GM12878 (cell line): ENCODE data around the gene DHRS1. TPM values are rescaled to one million over a fixed set of nuclear protein-coding genes. Genes with fewer than 3 reads are reported as not detected.

Experiments used
- CHD1 ChIP-seq: IDR thresholded peaks from 2 replicates; pipeline ENCODE4 v1.6.1; 2012; ENCODE audit warnings: low read depth, low read length, improper control_type of control experiment
- CUX1 ChIP-seq: IDR thresholded peaks from 2 replicates; pipeline ENCODE4 v1.6.1; 2012; ENCODE audit warnings: improper control_type of control experiment, low read depth, low read length; ENCODE audit not compliant: insufficient replicate concordance
- JUND ChIP-seq: IDR thresholded peaks from 2 replicates; pipeline ENCODE4 v1.6.1; 2012; ENCODE audit warnings: low read depth, mild to moderate bottlenecking, low read length, improper control_type of control experiment, moderate library complexity
- NFYA ChIP-seq: IDR thresholded peaks from 2 replicates; pipeline ENCODE4 v1.6.1; 2011; ENCODE audit warnings: low read depth, mild to moderate bottlenecking, low read length, improper control_type of control experiment, borderline replicate concordance
- PAX8 ChIP-seq: fragments of 450-650 bp; IDR thresholded peaks from 2 replicates; pipeline ENCODE4 v1.6.1; 2017; ENCODE audit warnings: mild to moderate bottlenecking, moderate library complexity
- RAD21 ChIP-seq: IDR thresholded peaks from 2 replicates; pipeline ENCODE4 v1.6.1; 2011; ENCODE audit warnings: mild to moderate bottlenecking, low read depth, low read length, moderate library complexity; ENCODE audit not compliant: insufficient read depth
- STAT1 ChIP-seq: fragments of 450-650 bp; conservative IDR thresholded peaks from 2 replicates; pipeline ENCODE4 v1.6.1; 2014; ENCODE audit warnings: antibody characterized with exemption, mild to moderate bottlenecking
- SUPT20H ChIP-seq: IDR thresholded peaks from 2 replicates; pipeline ENCODE4 v1.6.1; 2011; ENCODE audit warnings: low read depth, mild to moderate bottlenecking, low read length, moderate library complexity, borderline replicate concordance; ENCODE audit not compliant: control insufficient read depth
- TAF1 ChIP-seq: IDR thresholded peaks from 2 replicates; pipeline ENCODE4 v1.6.1; 2011; ENCODE audit warnings: mild to moderate bottlenecking, low read depth, low read length, borderline replicate concordance
- ZBTB40 ChIP-seq: fragments of 450-650 bp; IDR thresholded peaks from 2 replicates; pipeline ENCODE4 v1.6.1; 2016; ENCODE audit warnings: mild to moderate bottlenecking, moderate library complexity, borderline replicate concordance
- ZNF207 ChIP-seq: fragments of 450-650 bp; IDR thresholded peaks from 2 replicates; pipeline ENCODE4 v1.6.1; 2014; ENCODE audit warnings: antibody characterized with exemption, mild to moderate bottlenecking, borderline replicate concordance
- polyA plus RNA-seq, 11 experiments: library from polyadenylated mRNA; depleted of rRNA in 4 of 11; unstranded in 6 of 11; stranded (reverse) in 5 of 11; fragments of >200 nt; fragmentation: Nextera tagmentation in 4 of 11; fragmentation: Illumina TruSeq in 1 of 11; extraction: Ambion mirVana in 4 of 11; extraction: Trizol in 1 of 11; gene quantifications; 1 replicate in 1 of 11; 2 replicates in 10 of 11; pipeline versions ENCODE4 v1.2.1 to v1.2.3, GENCODE V29; 2011 to 2016; ENCODE audit warnings: inconsistent platforms in 2 of 11, missing spikeins in 2 of 11, low read depth in 1 of 11
- total RNA-seq, 4 experiments: library from RNA; depleted of rRNA in 3 of 4; stranded (reverse); fragments of >200 nt in 3 of 4; fragmentation: Illumina TruSeq in 1 of 4; extraction: Trizol in 1 of 4; gene quantifications; 2 replicates each; pipeline versions ENCODE4 v1.2.1 to v1.2.3, GENCODE V29; 2013 to 2021
- TF ChIP-seq, protein P1 (sequence below): fragments of 450-650 bp; IDR thresholded peaks from 2 replicates; pipeline ENCODE4 v1.6.1; 2017; ENCODE audit warnings: antibody characterized with exemption, mild to moderate bottlenecking, moderate library complexity
- TF ChIP-seq, protein P2 (sequence below): fragments of 450-650 bp; conservative IDR thresholded peaks from 2 replicates; pipeline ENCODE4 v1.6.1; 2017; ENCODE audit warnings: mild to moderate bottlenecking, moderate library complexity

The DHRS1 gene
- total and polyA plus RNA-seq, 10 of the 15 experiments (the other 5 are each of a cell fraction or from before 2014, with no cell fraction given) = 12.1 to 45.0 (median 25.7) TPM

DNA sequence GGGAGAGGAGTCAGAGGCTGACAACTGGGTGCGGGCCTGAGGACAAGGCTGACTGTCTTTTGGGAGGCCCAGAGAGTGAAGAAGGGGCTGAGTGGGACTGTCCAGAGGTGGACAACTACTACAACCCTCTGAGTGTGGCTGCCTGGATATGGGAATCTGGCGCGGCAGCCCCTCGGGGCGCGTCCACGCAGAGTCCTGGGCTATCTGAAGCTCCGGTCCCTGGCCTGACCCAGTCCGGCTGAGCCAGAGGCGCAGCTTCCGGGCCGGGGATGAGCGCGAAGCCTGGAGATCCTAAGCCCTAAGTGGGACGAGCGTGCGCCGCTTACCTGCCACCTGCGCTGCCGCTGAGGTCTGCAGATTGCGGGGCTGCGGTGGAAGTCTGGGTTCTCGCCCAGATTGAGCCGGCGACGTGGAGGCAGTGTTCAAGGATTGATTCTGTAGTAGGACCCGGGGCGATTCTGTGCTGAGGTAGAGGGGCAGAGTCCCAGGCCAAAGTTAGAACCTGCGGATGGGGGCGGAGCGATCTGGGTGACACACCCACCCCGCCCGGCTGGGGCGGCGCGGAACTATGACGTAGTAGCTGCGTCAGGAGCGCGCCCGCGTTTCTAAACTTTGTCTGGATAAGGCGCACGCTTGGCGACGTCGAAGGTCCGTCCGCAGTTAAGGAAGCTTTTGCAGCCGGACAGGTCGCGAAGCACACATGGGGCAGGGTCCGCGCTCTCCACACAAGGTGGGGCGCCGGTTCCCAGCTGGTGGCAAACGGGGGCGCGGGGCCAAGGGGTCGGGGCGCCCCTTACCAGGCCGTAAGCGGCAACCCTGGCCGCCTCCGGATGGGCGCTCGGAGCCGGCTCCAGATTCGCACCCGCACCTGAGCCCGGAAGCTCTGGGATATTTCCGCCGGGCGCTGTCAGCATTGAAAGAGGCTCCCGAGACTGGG is at the start of gene DHRS1, which contains the start of gene NOP9 (continued):
- TF ChIP-seq ZBTB40 = peak; percentile 18; the same call in 1 of the 2 replicates
- TF ChIP-seq NFYA = no peak
- no peak for TF ChIP-seq CUX1
- TF ChIP-seq STAT1 = no peak
- TF ChIP-seq PAX8 = no peak
- no peak for TF ChIP-seq CHD1
- TF ChIP-seq SUPT20H = no peak
- TF ChIP-seq, protein P1, sequence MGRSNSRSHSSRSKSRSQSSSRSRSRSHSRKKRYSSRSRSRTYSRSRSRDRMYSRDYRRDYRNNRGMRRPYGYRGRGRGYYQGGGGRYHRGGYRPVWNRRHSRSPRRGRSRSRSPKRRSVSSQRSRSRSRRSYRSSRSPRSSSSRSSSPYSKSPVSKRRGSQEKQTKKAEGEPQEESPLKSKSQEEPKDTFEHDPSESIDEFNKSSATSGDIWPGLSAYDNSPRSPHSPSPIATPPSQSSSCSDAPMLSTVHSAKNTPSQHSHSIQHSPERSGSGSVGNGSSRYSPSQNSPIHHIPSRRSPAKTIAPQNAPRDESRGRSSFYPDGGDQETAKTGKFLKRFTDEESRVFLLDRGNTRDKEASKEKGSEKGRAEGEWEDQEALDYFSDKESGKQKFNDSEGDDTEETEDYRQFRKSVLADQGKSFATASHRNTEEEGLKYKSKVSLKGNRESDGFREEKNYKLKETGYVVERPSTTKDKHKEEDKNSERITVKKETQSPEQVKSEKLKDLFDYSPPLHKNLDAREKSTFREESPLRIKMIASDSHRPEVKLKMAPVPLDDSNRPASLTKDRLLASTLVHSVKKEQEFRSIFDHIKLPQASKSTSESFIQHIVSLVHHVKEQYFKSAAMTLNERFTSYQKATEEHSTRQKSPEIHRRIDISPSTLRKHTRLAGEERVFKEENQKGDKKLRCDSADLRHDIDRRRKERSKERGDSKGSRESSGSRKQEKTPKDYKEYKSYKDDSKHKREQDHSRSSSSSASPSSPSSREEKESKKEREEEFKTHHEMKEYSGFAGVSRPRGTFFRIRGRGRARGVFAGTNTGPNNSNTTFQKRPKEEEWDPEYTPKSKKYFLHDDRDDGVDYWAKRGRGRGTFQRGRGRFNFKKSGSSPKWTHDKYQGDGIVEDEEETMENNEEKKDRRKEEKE = no peak
- TF ChIP-seq, protein P2, sequence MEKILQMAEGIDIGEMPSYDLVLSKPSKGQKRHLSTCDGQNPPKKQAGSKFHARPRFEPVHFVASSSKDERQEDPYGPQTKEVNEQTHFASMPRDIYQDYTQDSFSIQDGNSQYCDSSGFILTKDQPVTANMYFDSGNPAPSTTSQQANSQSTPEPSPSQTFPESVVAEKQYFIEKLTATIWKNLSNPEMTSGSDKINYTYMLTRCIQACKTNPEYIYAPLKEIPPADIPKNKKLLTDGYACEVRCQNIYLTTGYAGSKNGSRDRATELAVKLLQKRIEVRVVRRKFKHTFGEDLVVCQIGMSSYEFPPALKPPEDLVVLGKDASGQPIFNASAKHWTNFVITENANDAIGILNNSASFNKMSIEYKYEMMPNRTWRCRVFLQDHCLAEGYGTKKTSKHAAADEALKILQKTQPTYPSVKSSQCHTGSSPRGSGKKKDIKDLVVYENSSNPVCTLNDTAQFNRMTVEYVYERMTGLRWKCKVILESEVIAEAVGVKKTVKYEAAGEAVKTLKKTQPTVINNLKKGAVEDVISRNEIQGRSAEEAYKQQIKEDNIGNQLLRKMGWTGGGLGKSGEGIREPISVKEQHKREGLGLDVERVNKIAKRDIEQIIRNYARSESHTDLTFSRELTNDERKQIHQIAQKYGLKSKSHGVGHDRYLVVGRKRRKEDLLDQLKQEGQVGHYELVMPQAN = peak; percentile 89
- no peak for TF ChIP-seq RAD21
- TF ChIP-seq JUND = no peak
- peak; percentile 79; the same call in 1 of the 2 replicates for TF ChIP-seq TAF1
- TF ChIP-seq ZNF207 = no peak
